ENCODE data around the gene LAMP1.

Gene LAMP1, protein sequence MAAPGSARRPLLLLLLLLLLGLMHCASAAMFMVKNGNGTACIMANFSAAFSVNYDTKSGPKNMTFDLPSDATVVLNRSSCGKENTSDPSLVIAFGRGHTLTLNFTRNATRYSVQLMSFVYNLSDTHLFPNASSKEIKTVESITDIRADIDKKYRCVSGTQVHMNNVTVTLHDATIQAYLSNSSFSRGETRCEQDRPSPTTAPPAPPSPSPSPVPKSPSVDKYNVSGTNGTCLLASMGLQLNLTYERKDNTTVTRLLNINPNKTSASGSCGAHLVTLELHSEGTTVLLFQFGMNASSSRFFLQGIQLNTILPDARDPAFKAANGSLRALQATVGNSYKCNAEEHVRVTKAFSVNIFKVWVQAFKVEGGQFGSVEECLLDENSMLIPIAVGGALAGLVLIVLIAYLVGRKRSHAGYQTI

DNA sequence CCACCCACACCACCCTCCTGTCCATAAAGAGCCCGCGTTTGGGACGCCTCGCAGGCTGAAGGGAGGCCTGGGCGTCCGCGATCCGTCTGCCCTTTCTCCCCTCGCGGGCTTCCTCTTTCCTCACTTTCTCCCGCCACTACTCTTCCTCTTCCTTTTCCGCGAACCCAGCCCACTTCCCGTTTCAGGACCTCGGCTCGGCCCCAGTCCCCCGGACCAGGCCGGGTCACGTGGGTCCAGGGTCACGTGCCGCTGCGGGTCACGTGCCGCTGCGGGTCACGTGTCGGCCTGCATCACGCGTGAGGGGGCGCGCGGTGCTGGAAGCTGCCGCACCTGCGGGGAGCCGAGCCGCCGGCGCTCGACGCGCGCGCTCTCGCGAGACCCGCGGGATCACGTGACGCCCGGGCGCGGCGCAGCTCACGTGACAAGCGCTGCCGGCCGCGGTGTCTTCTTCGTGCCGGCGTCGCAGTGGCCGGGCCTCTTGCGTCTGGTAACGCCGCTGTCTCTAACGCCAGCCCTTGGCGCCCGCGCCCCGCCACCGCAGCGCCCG is at the start of gene LAMP1:
TSS of gene LAMP1 (plus strand) at position 417 of the 547 bp plus-strand sequence. CDS start 196 bp downstream, outside the sequence.
- ATAC-seq: peak; percentile 78
- TF ChIP-seq OSR1 (CRISPR knock-in tag; IDR thresholded peaks at IDR 0.05) (no peak), TOX (CRISPR knock-in tag; IDR thresholded peaks at IDR 0.05; ENCODE audit: borderline replicate concordance) (no peak), ARNTL (CRISPR knock-in tag; IDR thresholded peaks at IDR 0.05; ENCODE audit: borderline replicate concordance, low read depth) (peak; percentile 98), RARB (CRISPR knock-in tag; IDR thresholded peaks at IDR 0.05) (0 out of 2 replicates have a peak, but pooled peaks have one; percentile 41), SNAI2 (CRISPR knock-in tag; IDR thresholded peaks at IDR 0.05) (peak; percentile 86; the same call in 1 of the 2 replicates), ZNF8 (CRISPR knock-in tag; IDR thresholded peaks at IDR 0.05) (no peak), ESRRG (CRISPR knock-in tag; IDR thresholded peaks at IDR 0.05) (no peak), ZFP3 (CRISPR knock-in tag; IDR thresholded peaks at IDR 0.05) (peak; percentile 74; the same call in 1 of the 2 replicates), ZNF565 (CRISPR knock-in tag; conservative IDR thresholded peaks at IDR 0.05; ENCODE audit: low read depth) (no peak), BACH2 (CRISPR knock-in tag; IDR thresholded peaks at IDR 0.05; ENCODE audit: borderline replicate concordance) (no peak), ZFP30 (CRISPR knock-in tag; IDR thresholded peaks at IDR 0.05) (peak; percentile 44; the same call in 1 of the 2 replicates), ISL1 (CRISPR knock-in tag; IDR thresholded peaks at IDR 0.05) (0 out of 2 replicates have a peak, but pooled peaks have one; percentile 9), CSDC2 (CRISPR knock-in tag; IDR thresholded peaks at IDR 0.05) (0 out of 2 replicates have a peak, but pooled peaks have one; percentile 81), ZC3H10 (CRISPR knock-in tag; IDR thresholded peaks at IDR 0.05) (no peak), ZNF70 (CRISPR knock-in tag; IDR thresholded peaks at IDR 0.05) (no peak)
- TF ChIP-seq, protein P1, sequence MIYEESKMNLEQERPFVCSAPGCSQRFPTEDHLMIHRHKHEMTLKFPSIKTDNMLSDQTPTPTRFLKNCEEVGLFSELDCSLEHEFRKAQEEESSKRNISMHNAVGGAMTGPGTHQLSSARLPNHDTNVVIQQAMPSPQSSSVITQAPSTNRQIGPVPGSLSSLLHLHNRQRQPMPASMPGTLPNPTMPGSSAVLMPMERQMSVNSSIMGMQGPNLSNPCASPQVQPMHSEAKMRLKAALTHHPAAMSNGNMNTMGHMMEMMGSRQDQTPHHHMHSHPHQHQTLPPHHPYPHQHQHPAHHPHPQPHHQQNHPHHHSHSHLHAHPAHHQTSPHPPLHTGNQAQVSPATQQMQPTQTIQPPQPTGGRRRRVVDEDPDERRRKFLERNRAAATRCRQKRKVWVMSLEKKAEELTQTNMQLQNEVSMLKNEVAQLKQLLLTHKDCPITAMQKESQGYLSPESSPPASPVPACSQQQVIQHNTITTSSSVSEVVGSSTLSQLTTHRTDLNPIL (CRISPR knock-in tag; IDR thresholded peaks at IDR 0.05; ENCODE audit: low read depth): no peak
- TF ChIP-seq, protein P2, sequence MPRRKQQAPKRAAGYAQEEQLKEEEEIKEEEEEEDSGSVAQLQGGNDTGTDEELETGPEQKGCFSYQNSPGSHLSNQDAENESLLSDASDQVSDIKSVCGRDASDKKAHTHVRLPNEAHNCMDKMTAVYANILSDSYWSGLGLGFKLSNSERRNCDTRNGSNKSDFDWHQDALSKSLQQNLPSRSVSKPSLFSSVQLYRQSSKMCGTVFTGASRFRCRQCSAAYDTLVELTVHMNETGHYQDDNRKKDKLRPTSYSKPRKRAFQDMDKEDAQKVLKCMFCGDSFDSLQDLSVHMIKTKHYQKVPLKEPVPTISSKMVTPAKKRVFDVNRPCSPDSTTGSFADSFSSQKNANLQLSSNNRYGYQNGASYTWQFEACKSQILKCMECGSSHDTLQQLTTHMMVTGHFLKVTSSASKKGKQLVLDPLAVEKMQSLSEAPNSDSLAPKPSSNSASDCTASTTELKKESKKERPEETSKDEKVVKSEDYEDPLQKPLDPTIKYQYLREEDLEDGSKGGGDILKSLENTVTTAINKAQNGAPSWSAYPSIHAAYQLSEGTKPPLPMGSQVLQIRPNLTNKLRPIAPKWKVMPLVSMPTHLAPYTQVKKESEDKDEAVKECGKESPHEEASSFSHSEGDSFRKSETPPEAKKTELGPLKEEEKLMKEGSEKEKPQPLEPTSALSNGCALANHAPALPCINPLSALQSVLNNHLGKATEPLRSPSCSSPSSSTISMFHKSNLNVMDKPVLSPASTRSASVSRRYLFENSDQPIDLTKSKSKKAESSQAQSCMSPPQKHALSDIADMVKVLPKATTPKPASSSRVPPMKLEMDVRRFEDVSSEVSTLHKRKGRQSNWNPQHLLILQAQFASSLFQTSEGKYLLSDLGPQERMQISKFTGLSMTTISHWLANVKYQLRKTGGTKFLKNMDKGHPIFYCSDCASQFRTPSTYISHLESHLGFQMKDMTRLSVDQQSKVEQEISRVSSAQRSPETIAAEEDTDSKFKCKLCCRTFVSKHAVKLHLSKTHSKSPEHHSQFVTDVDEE (CRISPR knock-in tag; IDR thresholded peaks at IDR 0.05): peak; percentile 28; the same call in 1 of the 2 replicates
- TF ChIP-seq, protein P3, sequence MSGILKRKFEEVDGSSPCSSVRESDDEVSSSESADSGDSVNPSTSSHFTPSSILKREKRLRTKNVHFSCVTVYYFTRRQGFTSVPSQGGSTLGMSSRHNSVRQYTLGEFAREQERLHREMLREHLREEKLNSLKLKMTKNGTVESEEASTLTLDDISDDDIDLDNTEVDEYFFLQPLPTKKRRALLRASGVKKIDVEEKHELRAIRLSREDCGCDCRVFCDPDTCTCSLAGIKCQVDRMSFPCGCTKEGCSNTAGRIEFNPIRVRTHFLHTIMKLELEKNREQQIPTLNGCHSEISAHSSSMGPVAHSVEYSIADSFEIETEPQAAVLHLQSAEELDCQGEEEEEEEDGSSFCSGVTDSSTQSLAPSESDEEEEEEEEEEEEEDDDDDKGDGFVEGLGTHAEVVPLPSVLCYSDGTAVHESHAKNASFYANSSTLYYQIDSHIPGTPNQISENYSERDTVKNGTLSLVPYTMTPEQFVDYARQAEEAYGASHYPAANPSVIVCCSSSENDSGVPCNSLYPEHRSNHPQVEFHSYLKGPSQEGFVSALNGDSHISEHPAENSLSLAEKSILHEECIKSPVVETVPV (CRISPR knock-in tag; IDR thresholded peaks at IDR 0.05): no peak
- TF ChIP-seq, protein P4, sequence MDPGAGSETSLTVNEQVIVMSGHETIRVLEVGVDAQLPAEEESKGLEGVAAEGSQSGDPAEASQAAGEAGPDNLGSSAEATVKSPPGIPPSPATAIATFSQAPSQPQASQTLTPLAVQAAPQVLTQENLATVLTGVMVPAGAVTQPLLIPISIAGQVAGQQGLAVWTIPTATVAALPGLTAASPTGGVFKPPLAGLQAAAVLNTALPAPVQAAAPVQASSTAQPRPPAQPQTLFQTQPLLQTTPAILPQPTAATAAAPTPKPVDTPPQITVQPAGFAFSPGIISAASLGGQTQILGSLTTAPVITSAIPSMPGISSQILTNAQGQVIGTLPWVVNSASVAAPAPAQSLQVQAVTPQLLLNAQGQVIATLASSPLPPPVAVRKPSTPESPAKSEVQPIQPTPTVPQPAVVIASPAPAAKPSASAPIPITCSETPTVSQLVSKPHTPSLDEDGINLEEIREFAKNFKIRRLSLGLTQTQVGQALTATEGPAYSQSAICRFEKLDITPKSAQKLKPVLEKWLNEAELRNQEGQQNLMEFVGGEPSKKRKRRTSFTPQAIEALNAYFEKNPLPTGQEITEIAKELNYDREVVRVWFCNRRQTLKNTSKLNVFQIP (CRISPR knock-in tag; IDR thresholded peaks at IDR 0.05; ENCODE audit: borderline replicate concordance, low read depth): peak; percentile 81; the same call in 1 of the 2 replicates
- TF ChIP-seq, protein P5, sequence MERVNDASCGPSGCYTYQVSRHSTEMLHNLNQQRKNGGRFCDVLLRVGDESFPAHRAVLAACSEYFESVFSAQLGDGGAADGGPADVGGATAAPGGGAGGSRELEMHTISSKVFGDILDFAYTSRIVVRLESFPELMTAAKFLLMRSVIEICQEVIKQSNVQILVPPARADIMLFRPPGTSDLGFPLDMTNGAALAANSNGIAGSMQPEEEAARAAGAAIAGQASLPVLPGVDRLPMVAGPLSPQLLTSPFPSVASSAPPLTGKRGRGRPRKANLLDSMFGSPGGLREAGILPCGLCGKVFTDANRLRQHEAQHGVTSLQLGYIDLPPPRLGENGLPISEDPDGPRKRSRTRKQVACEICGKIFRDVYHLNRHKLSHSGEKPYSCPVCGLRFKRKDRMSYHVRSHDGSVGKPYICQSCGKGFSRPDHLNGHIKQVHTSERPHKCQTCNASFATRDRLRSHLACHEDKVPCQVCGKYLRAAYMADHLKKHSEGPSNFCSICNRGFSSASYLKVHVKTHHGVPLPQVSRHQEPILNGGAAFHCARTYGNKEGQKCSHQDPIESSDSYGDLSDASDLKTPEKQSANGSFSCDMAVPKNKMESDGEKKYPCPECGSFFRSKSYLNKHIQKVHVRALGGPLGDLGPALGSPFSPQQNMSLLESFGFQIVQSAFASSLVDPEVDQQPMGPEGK (CRISPR knock-in tag; IDR thresholded peaks at IDR 0.05; ENCODE audit: borderline replicate concordance): no peak

DNA sequence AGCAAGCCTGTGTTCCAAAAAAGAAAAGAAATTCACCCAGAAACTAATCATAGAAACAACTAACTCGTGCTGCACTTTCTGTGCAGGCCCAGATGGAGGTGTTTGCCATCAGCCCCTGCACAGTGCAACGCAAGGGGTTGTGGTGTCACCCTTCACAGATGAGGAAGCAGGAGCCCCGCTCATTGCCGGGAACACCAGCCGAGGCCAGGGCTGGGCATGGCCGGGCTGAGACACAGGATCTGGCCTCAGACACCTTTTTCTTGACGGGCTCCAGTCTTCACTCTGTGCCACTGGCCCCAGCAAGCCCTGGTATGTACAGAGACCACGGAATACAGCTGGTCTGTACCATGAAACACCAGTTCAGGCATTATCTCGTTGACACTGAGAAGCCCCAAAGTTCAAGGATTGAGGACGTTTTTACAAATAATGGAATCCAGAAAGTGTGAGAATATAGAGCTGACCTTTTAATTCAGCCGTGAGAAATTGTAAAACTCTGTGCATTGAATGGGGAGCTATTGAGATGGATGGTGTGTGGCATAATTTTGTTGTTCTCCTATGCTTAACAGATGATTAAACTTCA is 44.4 kb upstream of the LAMP1 start:
- ATAC-seq: no peak
- TF ChIP-seq, protein P4 (CRISPR knock-in tag; IDR thresholded peaks at IDR 0.05; ENCODE audit: borderline replicate concordance, low read depth): no peak
- TF ChIP-seq, protein P2 (CRISPR knock-in tag; IDR thresholded peaks at IDR 0.05): no peak
- no peak for TF ChIP-seq ZNF70 (CRISPR knock-in tag; IDR thresholded peaks at IDR 0.05)
- TF ChIP-seq ZFP30 (CRISPR knock-in tag; IDR thresholded peaks at IDR 0.05): no peak
- no peak for TF ChIP-seq ZNF8 (CRISPR knock-in tag; IDR thresholded peaks at IDR 0.05)
- TF ChIP-seq, protein P5 (CRISPR knock-in tag; IDR thresholded peaks at IDR 0.05; ENCODE audit: borderline replicate concordance): no peak
- no peak for TF ChIP-seq GLIS3 (CRISPR knock-in tag; IDR thresholded peaks at IDR 0.05)

Measured in SK-N-SH treated with all-trans-retinoic acid at 6 μM for 48 hours (cell line).